MM.1S (cell line): Measurements from ENCODE around the gene MYO1H.

ENCODE experiments used
- DNase-seq: peaks from one replicate; pipeline ENCODE4 v3.0.0-alpha.2; 2015
- H2AFZ ChIP-seq: fragments of 300-600 bp; sonication (generic); 2 replicates; pipeline ENCODE4 v1.6.0; 2016; ENCODE audit warnings: antibody characterized with exemption, low read length
- H3F3A ChIP-seq: fragments of 300-600 bp; sonication (generic); 2 replicates; pipeline ENCODE4 v1.6.1; 2016; ENCODE audit warnings: mild to moderate bottlenecking, antibody characterized with exemption, low read length, moderate library complexity, mixed read lengths; ENCODE audit not compliant: insufficient read depth
- H3K27ac ChIP-seq: fragments of 300-600 bp; sonication (generic); 2 replicates; pipeline ENCODE4 v1.5.1; 2016; ENCODE audit warnings: mild to moderate bottlenecking, low read length
- H3K27me3 ChIP-seq: fragments of 300-600 bp; sonication (generic); replicated peaks from 2 replicates; pipeline ENCODE4 v1.6.0; 2016; ENCODE audit warnings: low read length; ENCODE audit not compliant: insufficient read depth
- H3K36me3 ChIP-seq: fragments of 300-600 bp; sonication (generic); replicated peaks from 2 replicates; pipeline ENCODE4 v1.6.1; 2016; ENCODE audit warnings: mild to moderate bottlenecking, low read length, mixed read lengths; ENCODE audit not compliant: insufficient read depth
- H3K4me1 ChIP-seq: fragments of 300-600 bp; sonication (generic); 2 replicates; pipeline ENCODE4 v1.6.1; 2016; ENCODE audit warnings: low read length, mixed read lengths
- H3K4me2 ChIP-seq: fragments of 300-600 bp; sonication (generic); 2 replicates; pipeline ENCODE4 v1.6.0; 2016; ENCODE audit warnings: low read depth, low read length
- H3K4me3 ChIP-seq: fragments of 300-600 bp; sonication (generic); 2 replicates; pipeline ENCODE4 v1.5.1; 2016; ENCODE audit warnings: low read length, mixed read lengths
- H3K79me2 ChIP-seq: fragments of 300-600 bp; sonication (generic); 2 replicates; pipeline ENCODE4 v1.6.1; 2016; ENCODE audit warnings: mixed run types, low read length, mixed read lengths
- H3K9ac ChIP-seq: fragments of 300-600 bp; sonication (generic); 2 replicates; pipeline ENCODE4 v1.6.1; 2016; ENCODE audit warnings: low read length, mixed read lengths
- H3K9me2 ChIP-seq: fragments of 300-600 bp; sonication (generic); replicated peaks from 2 replicates; pipeline ENCODE4 v1.6.1; 2016; ENCODE audit warnings: mild to moderate bottlenecking, low read length, mixed read lengths; ENCODE audit not compliant: insufficient read depth
- H3K9me3 ChIP-seq: fragments of 300-600 bp; sonication (generic); replicated peaks from 2 replicates; pipeline ENCODE4 v1.6.1; 2016; ENCODE audit warnings: mild to moderate bottlenecking, low read length, mixed read lengths; ENCODE audit not compliant: insufficient read depth
- H4K20me1 ChIP-seq: fragments of 300-600 bp; sonication (generic); 2 replicates; pipeline ENCODE4 v1.6.1; 2016; ENCODE audit warnings: mild to moderate bottlenecking, low read length, moderate library complexity, mixed read lengths; ENCODE audit not compliant: insufficient read depth
- EZH2 ChIP-seq: fragments of 300-600 bp; sonication (generic); optimal IDR thresholded peaks from 2 replicates; pipeline ENCODE3; 2017; ENCODE audit warnings: low read depth, mild to moderate bottlenecking, antibody characterized with exemption, low read length, mixed read lengths
- EZH2phosphoT487 ChIP-seq: fragments of 300-600 bp; sonication (generic); IDR thresholded peaks from 2 replicates; pipeline ENCODE4 v1.6.1; 2018; ENCODE audit warnings: antibody characterized with exemption, low read length
- TF ChIP-seq, protein P1 (sequence below): fragments of 300-600 bp; sonication (generic); IDR thresholded peaks from 2 replicates; pipeline ENCODE4 v1.5.1; 2016; ENCODE audit warnings: antibody characterized with exemption, low read length, mixed read lengths

Gene MYO1H

DNA sequence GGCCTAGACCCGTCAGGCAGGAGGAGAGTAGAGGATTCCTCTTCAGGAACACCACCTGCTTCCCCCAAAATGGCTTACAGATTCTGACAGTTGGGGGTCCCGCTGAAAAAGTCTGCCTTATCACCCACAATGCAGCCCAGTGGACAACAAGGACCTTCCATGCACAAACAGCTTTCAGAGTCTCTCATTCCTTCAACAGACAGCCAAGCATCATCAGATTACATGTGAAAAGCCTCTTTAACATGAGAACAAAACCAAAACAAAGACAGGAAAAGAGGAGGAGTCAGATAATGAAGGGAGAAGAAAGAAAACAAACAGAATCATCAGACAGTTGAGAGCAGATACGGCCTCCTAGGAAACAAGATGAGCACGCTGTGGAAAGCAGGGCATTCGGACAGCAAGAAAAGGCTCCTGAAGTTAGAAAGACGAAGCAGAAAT, 111.1 kb downstream of the MYO1H start:
- Histone ChIP-seq H3K9me2 (no peaks in the 10 kb centered on the region), H4K20me1 (no peaks in the 10 kb centered on the region), H3K36me3 (no peaks in the 10 kb centered on the region), H3K27me3 (no peaks in the 10 kb centered on the region), H3K79me2 (peaks cover 39% of the 10 kb centered on the region), H3K27ac (no peak overlapping the region), H3K4me2 (no peak overlapping the region), H3K4me3 (no peak overlapping the region), H3F3A (no peaks in the 10 kb centered on the region), H3K4me1 (peaks cover 8% of the 10 kb centered on the region), H3K9ac (no peak overlapping the region), H2AFZ (no peak overlapping the region), H3K9me3 (no peaks in the 10 kb centered on the region)
- TF ChIP-seq, protein P1, sequence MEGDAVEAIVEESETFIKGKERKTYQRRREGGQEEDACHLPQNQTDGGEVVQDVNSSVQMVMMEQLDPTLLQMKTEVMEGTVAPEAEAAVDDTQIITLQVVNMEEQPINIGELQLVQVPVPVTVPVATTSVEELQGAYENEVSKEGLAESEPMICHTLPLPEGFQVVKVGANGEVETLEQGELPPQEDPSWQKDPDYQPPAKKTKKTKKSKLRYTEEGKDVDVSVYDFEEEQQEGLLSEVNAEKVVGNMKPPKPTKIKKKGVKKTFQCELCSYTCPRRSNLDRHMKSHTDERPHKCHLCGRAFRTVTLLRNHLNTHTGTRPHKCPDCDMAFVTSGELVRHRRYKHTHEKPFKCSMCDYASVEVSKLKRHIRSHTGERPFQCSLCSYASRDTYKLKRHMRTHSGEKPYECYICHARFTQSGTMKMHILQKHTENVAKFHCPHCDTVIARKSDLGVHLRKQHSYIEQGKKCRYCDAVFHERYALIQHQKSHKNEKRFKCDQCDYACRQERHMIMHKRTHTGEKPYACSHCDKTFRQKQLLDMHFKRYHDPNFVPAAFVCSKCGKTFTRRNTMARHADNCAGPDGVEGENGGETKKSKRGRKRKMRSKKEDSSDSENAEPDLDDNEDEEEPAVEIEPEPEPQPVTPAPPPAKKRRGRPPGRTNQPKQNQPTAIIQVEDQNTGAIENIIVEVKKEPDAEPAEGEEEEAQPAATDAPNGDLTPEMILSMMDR, result no peak
- TF ChIP-seq EZH2phosphoT487, result no peak
- no peak for TF ChIP-seq EZH2
- DNase-seq, result no peak

DNA sequence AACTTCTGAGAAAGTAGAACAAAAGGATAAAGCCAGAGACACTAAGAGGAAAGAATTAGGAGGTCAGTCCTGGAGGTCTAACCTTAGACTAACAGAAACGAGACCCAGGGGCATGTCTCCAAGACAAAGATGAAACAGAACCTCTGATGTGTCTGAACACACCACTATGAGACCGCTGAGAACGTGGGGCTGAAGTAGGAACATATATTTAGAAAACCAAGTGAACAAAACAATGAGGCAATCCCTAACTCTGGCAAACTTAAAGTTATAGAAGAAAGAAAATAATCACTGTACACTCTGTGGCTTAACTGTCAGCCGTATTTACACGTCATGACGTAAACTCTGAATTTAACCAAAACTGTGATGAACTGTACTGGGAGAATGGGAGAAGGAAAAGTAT, 111.5 kb downstream of the MYO1H start:
- Histone ChIP-seq H3K79me2 (peaks cover 42% of the 10 kb centered on the region), H3K36me3 (no peaks in the 10 kb centered on the region)

DNA sequence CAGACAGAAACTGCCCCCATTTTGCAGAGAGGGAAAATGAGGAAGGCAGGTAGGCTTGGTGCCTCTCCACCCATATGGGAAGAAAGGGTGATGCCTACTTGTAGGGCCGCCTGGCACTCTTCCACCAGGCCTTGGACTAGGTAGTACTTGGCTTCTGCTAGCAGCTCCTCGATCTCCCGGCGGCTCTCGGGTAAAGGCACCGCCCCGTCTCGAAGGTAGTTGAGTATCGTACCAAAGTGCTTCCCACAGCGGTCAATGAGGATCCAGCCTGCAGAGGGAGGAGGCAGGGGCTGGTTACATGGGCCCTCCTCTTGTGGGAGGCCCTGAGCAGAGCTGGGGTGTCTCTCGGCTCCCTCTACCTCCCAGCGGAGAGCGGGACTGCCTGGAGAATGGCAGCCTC, 112.8 kb downstream of the MYO1H start:
- Histone ChIP-seq H2AFZ (no peak overlapping the region), H3K27ac (no peak overlapping the region)

More for the DNA sequence above, 111.5 kb downstream of the MYO1H start:
- TF ChIP-seq, protein P1, result no peak
- no peak for TF ChIP-seq EZH2phosphoT487
- TF ChIP-seq EZH2, result no peak
- Histone ChIP-seq H3K4me1 (peaks cover 8% of the 10 kb centered on the region), H3K9me3 (no peaks in the 10 kb centered on the region), H3K9ac (no peak overlapping the region), H3K4me2 (no peak overlapping the region), H3K9me2 (no peaks in the 10 kb centered on the region), H3K27me3 (no peaks in the 10 kb centered on the region), H3K4me3 (no peak overlapping the region), H3K27ac (no peak overlapping the region), H3F3A (no peaks in the 10 kb centered on the region), H2AFZ (no peak overlapping the region), H4K20me1 (no peaks in the 10 kb centered on the region)
- no peak for DNase-seq

More for the DNA sequence above, 112.8 kb downstream of the MYO1H start:
- Histone ChIP-seq H3F3A (no peaks in the 10 kb centered on the region), H3K9me3 (no peaks in the 10 kb centered on the region), H3K27me3 (no peaks in the 10 kb centered on the region), H3K9me2 (no peaks in the 10 kb centered on the region), H4K20me1 (no peaks in the 10 kb centered on the region), H3K36me3 (no peaks in the 10 kb centered on the region), H3K79me2 (peaks cover 52% of the 10 kb centered on the region), H3K9ac (no peak overlapping the region), H3K4me3 (no peak overlapping the region), H3K4me1 (peaks cover 8% of the 10 kb centered on the region), H3K4me2 (no peak overlapping the region)
- TF ChIP-seq, protein P1, result no peak
- TF ChIP-seq EZH2phosphoT487 (no peak), EZH2 (no peak)
- DNase-seq, result no peak
